Measurements from ENCODE around the gene GLIS2. TPM values are rescaled to one million over a fixed set of nuclear protein-coding genes. Genes with fewer than 3 reads are reported as not detected.
A peak's percentile ranks its signal among the peaks of the same experiment; 100 is the strongest.

The GLIS2 gene
- total and polyA plus RNA-seq, 10 of the 15 experiments (the other 5 are each of a cell fraction or from before 2014, with no cell fraction given) = 0.03 to 0.64 (median 0.18) TPM; not detected in 4

DNA sequence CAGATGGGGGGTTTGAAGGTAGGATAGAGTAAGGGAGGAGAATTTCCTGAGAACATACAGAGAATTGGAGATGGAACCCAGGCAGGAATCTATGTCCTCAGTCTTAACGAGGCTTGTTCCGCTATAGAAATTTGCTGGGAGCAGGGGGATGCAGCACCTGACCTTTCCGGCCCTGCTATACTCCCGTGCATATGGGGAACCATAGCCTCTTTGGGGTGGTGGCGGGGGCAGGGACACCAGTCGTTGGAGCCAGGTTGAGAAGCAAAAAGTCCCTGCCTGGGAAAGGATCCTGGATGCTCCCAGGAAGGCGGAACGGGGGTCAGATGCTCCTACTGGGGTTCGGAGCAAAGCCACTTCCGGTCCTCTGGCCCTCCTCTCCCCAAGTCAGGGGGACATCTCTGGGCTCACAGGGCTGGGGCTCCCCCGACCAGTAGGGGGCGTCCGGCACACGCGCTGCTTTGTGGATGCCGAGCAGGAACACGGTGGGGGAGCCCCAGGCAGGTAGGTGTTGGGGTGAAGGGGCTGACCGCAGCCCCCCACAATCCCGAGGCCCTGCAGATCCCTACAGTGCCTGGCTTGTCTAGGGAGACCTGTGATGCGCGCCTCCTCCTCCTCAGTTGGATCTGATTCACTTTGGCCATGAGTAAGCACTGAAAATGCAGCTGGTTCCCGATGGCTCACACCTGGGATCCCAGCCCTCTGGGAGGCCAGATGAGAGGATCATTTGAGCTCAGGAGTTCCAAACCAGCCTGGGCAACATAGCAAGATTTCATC, 27.5 kb upstream of the GLIS2 start (continued):
- TF ChIP-seq BACH1 (IDR thresholded peaks at IDR 0.05; ENCODE audit: borderline replicate concordance) = 0 out of 2 replicates have a peak, but pooled peaks have one; percentile 27
- TF ChIP-seq STAT1 (conservative IDR thresholded peaks at IDR 0.05) = no peak
- peak; percentile 92 for TF ChIP-seq RAD21 (IDR thresholded peaks at IDR 0.05; ENCODE audit: insufficient read depth, low read depth, low read length)
- no peak for TF ChIP-seq NFXL1 (IDR thresholded peaks at IDR 0.05; ENCODE audit: borderline replicate concordance)
- no peak for TF ChIP-seq SIN3A (IDR thresholded peaks at IDR 0.05; ENCODE audit: low read depth, low read length)
- TF ChIP-seq ZNF384 (IDR thresholded peaks at IDR 0.05; ENCODE audit: borderline replicate concordance, low read depth, low read length) = no peak
- no peak for TF ChIP-seq RAD51 (IDR thresholded peaks at IDR 0.05)
- no peak for TF ChIP-seq EP300 (IDR thresholded peaks at IDR 0.05; ENCODE audit: borderline replicate concordance in 1 of 2, control insufficient read depth in 1 of 2, low read depth in 2 of 2, low read length in 2 of 2)
- TF ChIP-seq ATF7 (IDR thresholded peaks at IDR 0.05; ENCODE audit: low read depth) = no peak
- TF ChIP-seq, protein P1, sequence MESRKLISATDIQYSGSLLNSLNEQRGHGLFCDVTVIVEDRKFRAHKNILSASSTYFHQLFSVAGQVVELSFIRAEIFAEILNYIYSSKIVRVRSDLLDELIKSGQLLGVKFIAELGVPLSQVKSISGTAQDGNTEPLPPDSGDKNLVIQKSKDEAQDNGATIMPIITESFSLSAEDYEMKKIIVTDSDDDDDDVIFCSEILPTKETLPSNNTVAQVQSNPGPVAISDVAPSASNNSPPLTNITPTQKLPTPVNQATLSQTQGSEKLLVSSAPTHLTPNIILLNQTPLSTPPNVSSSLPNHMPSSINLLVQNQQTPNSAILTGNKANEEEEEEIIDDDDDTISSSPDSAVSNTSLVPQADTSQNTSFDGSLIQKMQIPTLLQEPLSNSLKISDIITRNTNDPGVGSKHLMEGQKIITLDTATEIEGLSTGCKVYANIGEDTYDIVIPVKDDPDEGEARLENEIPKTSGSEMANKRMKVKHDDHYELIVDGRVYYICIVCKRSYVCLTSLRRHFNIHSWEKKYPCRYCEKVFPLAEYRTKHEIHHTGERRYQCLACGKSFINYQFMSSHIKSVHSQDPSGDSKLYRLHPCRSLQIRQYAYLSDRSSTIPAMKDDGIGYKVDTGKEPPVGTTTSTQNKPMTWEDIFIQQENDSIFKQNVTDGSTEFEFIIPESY (IDR thresholded peaks at IDR 0.05) = no peak
- TF ChIP-seq NFYB (IDR thresholded peaks at IDR 0.05; ENCODE audit: insufficient read depth, low read depth, low read length) = no peak
- TF ChIP-seq, protein P2, sequence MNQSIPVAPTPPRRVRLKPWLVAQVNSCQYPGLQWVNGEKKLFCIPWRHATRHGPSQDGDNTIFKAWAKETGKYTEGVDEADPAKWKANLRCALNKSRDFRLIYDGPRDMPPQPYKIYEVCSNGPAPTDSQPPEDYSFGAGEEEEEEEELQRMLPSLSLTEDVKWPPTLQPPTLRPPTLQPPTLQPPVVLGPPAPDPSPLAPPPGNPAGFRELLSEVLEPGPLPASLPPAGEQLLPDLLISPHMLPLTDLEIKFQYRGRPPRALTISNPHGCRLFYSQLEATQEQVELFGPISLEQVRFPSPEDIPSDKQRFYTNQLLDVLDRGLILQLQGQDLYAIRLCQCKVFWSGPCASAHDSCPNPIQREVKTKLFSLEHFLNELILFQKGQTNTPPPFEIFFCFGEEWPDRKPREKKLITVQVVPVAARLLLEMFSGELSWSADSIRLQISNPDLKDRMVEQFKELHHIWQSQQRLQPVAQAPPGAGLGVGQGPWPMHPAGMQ (IDR thresholded peaks at IDR 0.05; ENCODE audit: borderline replicate concordance) = no peak
- no peak for TF ChIP-seq TAF1 (IDR thresholded peaks at IDR 0.05; ENCODE audit: borderline replicate concordance, low read depth, low read length)
- no peak for TF ChIP-seq ZNF622 (IDR thresholded peaks at IDR 0.05)
- no peak for TF ChIP-seq HDAC2 (IDR thresholded peaks at IDR 0.05)
- TF ChIP-seq PAX5 (IDR thresholded peaks at IDR 0.05; ENCODE audit: borderline replicate concordance, low read depth, low read length) = no peak
- TF ChIP-seq, protein P3, sequence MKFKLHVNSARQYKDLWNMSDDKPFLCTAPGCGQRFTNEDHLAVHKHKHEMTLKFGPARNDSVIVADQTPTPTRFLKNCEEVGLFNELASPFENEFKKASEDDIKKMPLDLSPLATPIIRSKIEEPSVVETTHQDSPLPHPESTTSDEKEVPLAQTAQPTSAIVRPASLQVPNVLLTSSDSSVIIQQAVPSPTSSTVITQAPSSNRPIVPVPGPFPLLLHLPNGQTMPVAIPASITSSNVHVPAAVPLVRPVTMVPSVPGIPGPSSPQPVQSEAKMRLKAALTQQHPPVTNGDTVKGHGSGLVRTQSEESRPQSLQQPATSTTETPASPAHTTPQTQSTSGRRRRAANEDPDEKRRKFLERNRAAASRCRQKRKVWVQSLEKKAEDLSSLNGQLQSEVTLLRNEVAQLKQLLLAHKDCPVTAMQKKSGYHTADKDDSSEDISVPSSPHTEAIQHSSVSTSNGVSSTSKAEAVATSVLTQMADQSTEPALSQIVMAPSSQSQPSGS (IDR thresholded peaks at IDR 0.05; ENCODE audit: low read length) = no peak
- TF ChIP-seq, protein P4, sequence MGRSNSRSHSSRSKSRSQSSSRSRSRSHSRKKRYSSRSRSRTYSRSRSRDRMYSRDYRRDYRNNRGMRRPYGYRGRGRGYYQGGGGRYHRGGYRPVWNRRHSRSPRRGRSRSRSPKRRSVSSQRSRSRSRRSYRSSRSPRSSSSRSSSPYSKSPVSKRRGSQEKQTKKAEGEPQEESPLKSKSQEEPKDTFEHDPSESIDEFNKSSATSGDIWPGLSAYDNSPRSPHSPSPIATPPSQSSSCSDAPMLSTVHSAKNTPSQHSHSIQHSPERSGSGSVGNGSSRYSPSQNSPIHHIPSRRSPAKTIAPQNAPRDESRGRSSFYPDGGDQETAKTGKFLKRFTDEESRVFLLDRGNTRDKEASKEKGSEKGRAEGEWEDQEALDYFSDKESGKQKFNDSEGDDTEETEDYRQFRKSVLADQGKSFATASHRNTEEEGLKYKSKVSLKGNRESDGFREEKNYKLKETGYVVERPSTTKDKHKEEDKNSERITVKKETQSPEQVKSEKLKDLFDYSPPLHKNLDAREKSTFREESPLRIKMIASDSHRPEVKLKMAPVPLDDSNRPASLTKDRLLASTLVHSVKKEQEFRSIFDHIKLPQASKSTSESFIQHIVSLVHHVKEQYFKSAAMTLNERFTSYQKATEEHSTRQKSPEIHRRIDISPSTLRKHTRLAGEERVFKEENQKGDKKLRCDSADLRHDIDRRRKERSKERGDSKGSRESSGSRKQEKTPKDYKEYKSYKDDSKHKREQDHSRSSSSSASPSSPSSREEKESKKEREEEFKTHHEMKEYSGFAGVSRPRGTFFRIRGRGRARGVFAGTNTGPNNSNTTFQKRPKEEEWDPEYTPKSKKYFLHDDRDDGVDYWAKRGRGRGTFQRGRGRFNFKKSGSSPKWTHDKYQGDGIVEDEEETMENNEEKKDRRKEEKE (IDR thresholded peaks at IDR 0.05) = no peak
- no peak for TF ChIP-seq KAT2A (conservative IDR thresholded peaks at IDR 0.05; ENCODE audit: control insufficient read depth, low read depth, low read length)
- TF ChIP-seq ZNF24 (IDR thresholded peaks at IDR 0.05) = no peak
